H1 (cell line): ENCODE measurements around the gene MSL3B.

ENCODE experiments used
- CTCF ChIA-PET: fragments of 300-600 bp; sonication (Branson Sonifier 250); formaldehyde crosslinking; loops from one replicate; lab custom pipeline; 2021; ENCODE audit not compliant: partially characterized antibody; lab: Charles Lee
- POLR2A ChIA-PET: fragments of 300-600 bp; sonication (Branson Sonifier 250); formaldehyde crosslinking; loops from one replicate; lab custom pipeline; 2021; ENCODE audit warnings: inconsistent platforms; ENCODE audit not compliant: partially characterized antibody; lab: Charles Lee
- DNase-seq, 2 experiments: peaks; one replicate each; pipeline versions ENCODE4 v3.0.0 to v3.0.0-alpha.2; 2010 to 2022; ENCODE audit warnings: low spot score in 2 of 2, low read depth in 1 of 2, mixed read lengths in 1 of 2
- FAIRE-seq: peaks from 2 replicates; lab custom pipeline; 2011; peaks lifted over from hg19 to GRCh38; lab: Jason Lieb, UNC
- H2AFZ ChIP-seq: 2 replicates; pipeline ENCODE4 v1.8.1; 2012; ENCODE audit warnings: low read length, inconsistent platforms
- H2AK5ac ChIP-seq: 2 replicates; pipeline ENCODE4 v1.6.1; 2013; ENCODE audit warnings: low read depth, low read length
- H2BK120ac ChIP-seq: replicated peaks from 2 replicates; pipeline ENCODE3; 2013; ENCODE audit warnings: low read depth, low read length, inconsistent platforms
- H2BK12ac ChIP-seq: 2 replicates; pipeline ENCODE4 v1.6.1; 2013; ENCODE audit warnings: low read depth, low read length
- H2BK15ac ChIP-seq: 2 replicates; pipeline ENCODE4 v1.6.1; 2013; ENCODE audit warnings: low read length
- H2BK20ac ChIP-seq: 2 replicates; pipeline ENCODE4 v1.6.1; 2013; ENCODE audit warnings: low read length
- H2BK5ac ChIP-seq: 2 replicates; pipeline ENCODE4 v1.6.1; 2013; ENCODE audit warnings: low read depth, low read length
- H3K14ac ChIP-seq: 2 replicates; pipeline ENCODE4 v1.6.1; 2013; ENCODE audit warnings: inconsistent platforms; ENCODE audit not compliant: insufficient read length
- H3K18ac ChIP-seq: 2 replicates; pipeline ENCODE4 v1.6.1; 2013; ENCODE audit warnings: low read length; ENCODE audit errors: extremely low read depth
- H3K23ac ChIP-seq: 2 replicates; pipeline ENCODE4 v1.6.1; 2013; ENCODE audit warnings: inconsistent platforms; ENCODE audit not compliant: insufficient read length
- H3K23me2 ChIP-seq: 2 replicates; pipeline ENCODE4 v1.6.1; 2013; ENCODE audit warnings: low read depth, low read length
- H3K27ac ChIP-seq: 2 replicates; pipeline ENCODE4 v1.6.1; 2011; ENCODE audit warnings: low read depth, low read length, inconsistent platforms
- H3K27me3 ChIP-seq, 4 experiments: replicated peaks in 1 of 4; 1 replicate in 1 of 4; 2 replicates in 3 of 4; pipeline versions ENCODE4 v1.6.1 to v1.8.1; 2011 to 2013; ENCODE audit warnings: low read length in 3 of 4, mild to moderate bottlenecking in 3 of 4, inconsistent platforms in 2 of 4, mixed read lengths in 2 of 4, moderate library complexity in 1 of 4; ENCODE audit not compliant: control insufficient read depth in 3 of 4, insufficient read depth in 3 of 4; ENCODE audit errors: extremely low read depth in 1 of 4
- H3K36me3 ChIP-seq, 4 experiments: 2 replicates each; pipeline versions ENCODE4 v1.6.1 to v1.8.1; 2011 to 2013; ENCODE audit warnings: mild to moderate bottlenecking in 4 of 4, low read length in 3 of 4, moderate library complexity in 2 of 4, control low read depth in 1 of 4, inconsistent platforms in 1 of 4; ENCODE audit not compliant: insufficient read depth in 4 of 4, control insufficient read depth in 2 of 4
- H3K4ac ChIP-seq: replicated peaks from 2 replicates; pipeline ENCODE3; 2013; ENCODE audit warnings: low read length, low read depth, mixed read lengths, inconsistent platforms; ENCODE audit not compliant: insufficient read length
- H3K4me1 ChIP-seq, 4 experiments: replicated peaks in 1 of 4; 1 replicate in 1 of 4; 2 replicates in 3 of 4; pipeline versions ENCODE4 v1.6.1 to v1.8.1; 2011 to 2013; ENCODE audit warnings: low read length in 3 of 4, inconsistent platforms in 2 of 4, mixed read lengths in 1 of 4; ENCODE audit not compliant: insufficient read depth in 4 of 4, control insufficient read depth in 3 of 4
- H3K4me2 ChIP-seq, 2 experiments: 2 replicates each; pipeline versions ENCODE4 v1.6.1 to v1.8.1; 2011 to 2013; ENCODE audit warnings: low read depth in 2 of 2, low read length in 2 of 2, control low read depth in 1 of 2, inconsistent platforms in 1 of 2, mild to moderate bottlenecking in 1 of 2; ENCODE audit not compliant: insufficient read depth in 1 of 2
- H3K4me3 ChIP-seq, 4 experiments: fragments of 200-600, 300-600 bp in 1 of 4; sonication (generic), shearing (Covaris generic), sonication (Bioruptor Twin) in 1 of 4; 2 replicates each; pipeline versions ENCODE4 v1.5.1 to v1.8.1; 2011 to 2016; ENCODE audit warnings: low read length in 4 of 4, low read depth in 3 of 4, control low read depth in 2 of 4, inconsistent platforms in 2 of 4, mild to moderate bottlenecking in 2 of 4, mixed read lengths in 1 of 4, moderate library complexity in 1 of 4; ENCODE audit not compliant: insufficient read depth in 2 of 4; ENCODE audit errors: extremely low read depth in 1 of 4
- H3K56ac ChIP-seq: replicated peaks from 2 replicates; pipeline ENCODE3; 2013; ENCODE audit warnings: low read depth, mild to moderate bottlenecking, mixed read lengths, low read length, inconsistent platforms; ENCODE audit not compliant: insufficient read length
- H3K79me1 ChIP-seq: 2 replicates; pipeline ENCODE4 v1.6.1; 2013; ENCODE audit warnings: low read depth, low read length, control low read depth
- H3K79me2 ChIP-seq, 2 experiments: 2 replicates each; pipeline versions ENCODE4 v1.6.1 to v1.8.1; 2012 to 2013; ENCODE audit warnings: low read length in 2 of 2, mild to moderate bottlenecking in 2 of 2, inconsistent platforms in 1 of 2; ENCODE audit not compliant: insufficient read depth in 2 of 2, control insufficient read depth in 1 of 2
- H3K9ac ChIP-seq, 4 experiments: replicated peaks in 1 of 4; 1 replicate in 1 of 4; 2 replicates in 3 of 4; pipeline versions ENCODE4 v1.6.1 to v1.8.1; 2011 to 2013; ENCODE audit warnings: low read depth in 3 of 4, low read length in 3 of 4, control low read depth in 2 of 4, mild to moderate bottlenecking in 2 of 4, moderate library complexity in 2 of 4, inconsistent platforms in 1 of 4; ENCODE audit errors: extremely low read depth in 1 of 4
- H3K9me3 ChIP-seq, 2 experiments: 2 replicates each; pipeline versions ENCODE4 v1.6.1 to v1.8.1; 2012 to 2013; ENCODE audit warnings: mild to moderate bottlenecking in 2 of 2, moderate library complexity in 2 of 2, control low read depth in 1 of 2, inconsistent platforms in 1 of 2, low read depth in 1 of 2, low read length in 1 of 2, mixed read lengths in 1 of 2; ENCODE audit not compliant: insufficient read depth in 2 of 2
- H4K20me1 ChIP-seq, 2 experiments: replicated peaks in 1 of 2; 2 replicates each; pipeline versions ENCODE3 to v1.8.1; 2011 to 2013; ENCODE audit warnings: inconsistent platforms in 2 of 2, low read length in 2 of 2, mild to moderate bottlenecking in 1 of 2; ENCODE audit not compliant: insufficient read depth in 2 of 2, control insufficient read depth in 1 of 2
- H4K5ac ChIP-seq: 2 replicates; pipeline ENCODE4 v1.6.1; 2013; ENCODE audit warnings: low read length, low read depth, mixed read lengths, inconsistent platforms; ENCODE audit not compliant: insufficient read length
- H4K8ac ChIP-seq: 2 replicates; pipeline ENCODE4 v1.8.0; 2013; ENCODE audit warnings: mild to moderate bottlenecking, moderate library complexity, low read length, inconsistent platforms; ENCODE audit not compliant: insufficient read depth; ENCODE audit errors: extremely low read depth
- H4K91ac ChIP-seq: replicated peaks from 2 replicates; pipeline ENCODE3; 2013; ENCODE audit warnings: low read length, mixed read lengths, inconsistent platforms; ENCODE audit not compliant: insufficient read length
- ATF3 ChIP-seq: IDR thresholded peaks from 2 replicates; pipeline ENCODE4 v1.6.1; 2011; ENCODE audit warnings: low read depth, mild to moderate bottlenecking, low read length; ENCODE audit not compliant: insufficient read depth
- BRCA1 ChIP-seq: IDR thresholded peaks from 2 replicates; pipeline ENCODE4 v1.6.1; 2012; ENCODE audit warnings: low read depth, low read length, improper control_type of control experiment
- CTBP2 ChIP-seq: IDR thresholded peaks from 2 replicates; pipeline ENCODE4 v1.7.0; 2011; ENCODE audit warnings: borderline replicate concordance, mild to moderate bottlenecking, moderate library complexity, mixed read lengths, low read length; ENCODE audit not compliant: insufficient read depth, insufficient read length
- EGR1 ChIP-seq: IDR thresholded peaks from 2 replicates; pipeline ENCODE4 v1.6.1; 2011; ENCODE audit warnings: low read depth, low read length, borderline replicate concordance
- GTF2F1 ChIP-seq: IDR thresholded peaks from 2 replicates; pipeline ENCODE4 v1.6.1; 2012; ENCODE audit warnings: low read depth, low read length, improper control_type of control experiment, borderline replicate concordance
- JUN ChIP-seq: IDR thresholded peaks from 2 replicates; pipeline ENCODE4 v1.6.1; 2011; ENCODE audit warnings: low read depth, mild to moderate bottlenecking, improper control_type of control experiment, low read length
- JUND ChIP-seq: IDR thresholded peaks from 2 replicates; pipeline ENCODE4 v1.6.1; 2011; ENCODE audit warnings: mild to moderate bottlenecking, improper control_type of control experiment, low read length
- NRF1 ChIP-seq: IDR thresholded peaks from 2 replicates; pipeline ENCODE4 v1.6.1; 2011; ENCODE audit warnings: mild to moderate bottlenecking, low read depth, low read length, improper control_type of control experiment
- PHF8 ChIP-seq: fragments of 200-600 bp; sonication (generic); conservative IDR thresholded peaks from 2 replicates; pipeline ENCODE4 v1.7.1; 2012; ENCODE audit warnings: low read depth, mild to moderate bottlenecking, inconsistent platforms, low read length, moderate library complexity
- RAD21 ChIP-seq, 2 experiments: IDR thresholded peaks in 1 of 2; conservative IDR thresholded peaks in 1 of 2; 2 replicates each; pipeline ENCODE4 v1.6.1; 2011; ENCODE audit warnings: low read depth in 2 of 2, low read length in 2 of 2, improper control_type of control experiment in 1 of 2, inconsistent platforms in 1 of 2, mild to moderate bottlenecking in 1 of 2, moderate library complexity in 1 of 2
- SIN3A ChIP-seq, 2 experiments: IDR thresholded peaks in 1 of 2; conservative IDR thresholded peaks in 1 of 2; 2 replicates each; pipeline ENCODE4 v1.6.1; 2011 to 2012; ENCODE audit warnings: low read length in 2 of 2, improper control_type of control experiment in 1 of 2, low read depth in 1 of 2, mild to moderate bottlenecking in 1 of 2
- SP1 ChIP-seq: IDR thresholded peaks from 2 replicates; pipeline ENCODE4 v1.6.1; 2011; ENCODE audit warnings: low read depth, low read length
- SUZ12 ChIP-seq: fragments of 200-600 bp; sonication (generic); IDR thresholded peaks from 2 replicates; pipeline ENCODE4 v1.6.1; 2012; ENCODE audit warnings: mild to moderate bottlenecking, inconsistent platforms, low read length, moderate library complexity, mixed read lengths
- TCF12 ChIP-seq: IDR thresholded peaks from 2 replicates; pipeline ENCODE4 v1.6.1; 2011; ENCODE audit warnings: low read depth, mild to moderate bottlenecking, low read length
- WGBS, 2 experiments: shearing (Covaris generic) in 1 of 2; methylation state at CpG; one replicate each; pipeline versions ENCODE4 v1.1.6 to v1.1.7; 2013 to 2015; ENCODE audit warnings: low lambda C conversion rate in 2 of 2, mixed read lengths in 2 of 2, inconsistent platforms in 1 of 2, low coverage in 1 of 2, missing lambda C conversion rate in 1 of 2; ENCODE audit not compliant: insufficient replicate concordance in 2 of 2, insufficient coverage in 1 of 2, insufficient read length in 1 of 2; ENCODE audit errors: extremely low coverage in 1 of 2, missing lambda C conversion rate in 1 of 2; 5-methylcytosine and 5-hydroxymethylcytosine counted together

The MSL3B gene

GRCh38 chr2:233817361-233817911, 50.8 kb downstream of the MSL3B start:
- Histone ChIP-seq H3K23me2 (no peaks in the 10 kb centered on the region), H4K91ac (no peak overlapping the region), H3K27me3 (no peaks in the 10 kb centered on the region), H4K8ac (no peak overlapping the region), H2AFZ (no peak overlapping the region), H4K5ac (no peak overlapping the region), H4K20me1 (no peaks in the 10 kb centered on the region), H3K4me3 (no peak overlapping the region), H2BK12ac (no peak overlapping the region), H3K79me1 (no peaks in the 10 kb centered on the region), H3K27ac (no peak overlapping the region), H2BK20ac (no peak overlapping the region), H2BK120ac (no peak overlapping the region), H3K9me3 (no peaks in the 10 kb centered on the region), H3K14ac (no peak overlapping the region), H3K18ac (no peak overlapping the region), H2AK5ac (no peak overlapping the region), H2BK5ac (no peak overlapping the region), H2BK15ac (no peak overlapping the region), H3K4ac (no peak overlapping the region), H3K23ac (no peak overlapping the region), H3K36me3 (no peaks in the 10 kb centered on the region), H3K79me2 (no peaks in the 10 kb centered on the region), H3K56ac (no peak overlapping the region), H3K9ac (no peak overlapping the region), H3K4me1 (no peaks in the 10 kb centered on the region)
- 84% methylated on average over 3 of the region's 3 CpGs; no CpG with 5 or more reads in 1 of the 2 experiments for WGBS, 2 experiments
- DNase-seq (no peak), FAIRE-seq (no peak)
- POLR2A ChIA-PET = no interaction called here
- CTCF ChIA-PET = interaction anchor here (2.6 kb wide), 1 partner anchor 15 kb away, joined by 11 read pairs; no protein-coding TSS in a partner anchor
- TF ChIP-seq EGR1 (no peak), GTF2F1 (no peak), SIN3A (conservative IDR thresholded peaks at IDR 0.05 in 1 of 2, IDR thresholded peaks at IDR 0.05 in 1 of 2; ENCODE audit: low read depth in 1 of 2, low read length in 2 of 2) (no peak), NRF1 (no peak), ATF3 (no peak), CTBP2 (no peak), SUZ12 (no peak), SP1 (no peak), JUN (no peak), TCF12 (no peak), BRCA1 (no peak), PHF8 (no peak), RAD21 (IDR thresholded peaks at IDR 0.05 in 1 of 2, conservative IDR thresholded peaks at IDR 0.05 in 1 of 2; ENCODE audit: low read depth in 2 of 2, low read length in 2 of 2) (no peak), JUND (no peak)
- TF ChIP-seq, all 59 proteins: peak for 0
- no peak overlapping the region for H3K4me2 ChIP-seq
